Measurements from ENCODE around the gene INHBE.

The INHBE gene

GRCh38 chr12:57431654-57432188 lies 23.4 kb upstream of the INHBE start:
- ChIA-PET POLR2A (interaction anchor here (1.0 kb wide), 1 partner anchor 27 kb away, joined by 3 read pairs; no protein-coding TSS in a partner anchor), CTCF (interaction anchor here (6.8 kb wide), 1 partner anchor 22 kb away, joined by 45 read pairs; the partner anchor contains the start of gene INHBE)
- no peak for TF ChIP-seq ZNF776 (tag by site-specific recombination; IDR thresholded peaks at IDR 0.05; ENCODE audit: borderline replicate concordance)
- no peak for TF ChIP-seq ZBTB11 (tag by site-specific recombination; conservative IDR thresholded peaks at IDR 0.05; ENCODE audit: low read depth)
- no peak for TF ChIP-seq ZSCAN23 (tag by site-specific recombination; IDR thresholded peaks at IDR 0.05)
- TF ChIP-seq ZNF501 (tag by site-specific recombination; IDR thresholded peaks at IDR 0.05), result no peak
- no peak for TF ChIP-seq HIC1 (tag by site-specific recombination; IDR thresholded peaks at IDR 0.05)
- no peak for TF ChIP-seq ZNF830 (tag by site-specific recombination; IDR thresholded peaks at IDR 0.05; ENCODE audit: low read depth)
- no peak for TF ChIP-seq ZNF843 (tag by site-specific recombination; IDR thresholded peaks at IDR 0.05)
- no peak for TF ChIP-seq GFI1B (tag by site-specific recombination; IDR thresholded peaks at IDR 0.05)
- no peak for TF ChIP-seq ZNF518A (tag by site-specific recombination; conservative IDR thresholded peaks at IDR 0.05; ENCODE audit: low read depth)
- TF ChIP-seq ZSCAN4 (tag by site-specific recombination; IDR thresholded peaks at IDR 0.05), result no peak
- no peak for TF ChIP-seq ZNF37A (tag by site-specific recombination; IDR thresholded peaks at IDR 0.05)
- no peak for TF ChIP-seq ZNF658 (tag by site-specific recombination; IDR thresholded peaks at IDR 0.05)
- no peak for TF ChIP-seq ZNF585B (tag by site-specific recombination; IDR thresholded peaks at IDR 0.05)
- no peak for TF ChIP-seq RBAK (tag by site-specific recombination; IDR thresholded peaks at IDR 0.05)
- TF ChIP-seq ZNF214 (tag by site-specific recombination; IDR thresholded peaks at IDR 0.05; ENCODE audit: borderline replicate concordance), result no peak; the same call in 1 of the 2 replicates
- no peak for TF ChIP-seq KLF8 (tag by site-specific recombination; IDR thresholded peaks at IDR 0.05)
- TF ChIP-seq ZNF768 (tag by site-specific recombination; IDR thresholded peaks at IDR 0.05), result no peak
- TF ChIP-seq ZNF335 (tag by site-specific recombination; conservative IDR thresholded peaks at IDR 0.05), result no peak
- no peak for TF ChIP-seq ZNF626 (tag by site-specific recombination; IDR thresholded peaks at IDR 0.05)
- no peak for TF ChIP-seq ZNF449 (tag by site-specific recombination; IDR thresholded peaks at IDR 0.05)
- no peaks in the 10 kb centered on the region for H3K9me3 ChIP-seq (ENCODE audit: control insufficient read depth, insufficient read depth, low read depth, low read length)
- H3K36me3 ChIP-seq (ENCODE audit: control insufficient read depth in 2 of 2, insufficient read depth in 1 of 2, low read length in 2 of 2), result no peaks in the 10 kb centered on the region; a peak in 1 of 3 replicates
- H3K27ac ChIP-seq (ENCODE audit: extremely low read depth, low read depth, low read length), result peak overlapping the region; percentile 88; the same call in 1 of the 2 replicates
- no peaks in the 10 kb centered on the region; the same call in 1 of the 2 replicates for H3K4me1 ChIP-seq (ENCODE audit: control insufficient read depth, insufficient read depth, low read length)
- H3K4me3 ChIP-seq (ENCODE audit: low read depth, low read length), result no peak overlapping the region; the same call in 1 of the 2 replicates

All from HEK293 (cell line).